ENCODE results near the gene NOP53.

DNA sequence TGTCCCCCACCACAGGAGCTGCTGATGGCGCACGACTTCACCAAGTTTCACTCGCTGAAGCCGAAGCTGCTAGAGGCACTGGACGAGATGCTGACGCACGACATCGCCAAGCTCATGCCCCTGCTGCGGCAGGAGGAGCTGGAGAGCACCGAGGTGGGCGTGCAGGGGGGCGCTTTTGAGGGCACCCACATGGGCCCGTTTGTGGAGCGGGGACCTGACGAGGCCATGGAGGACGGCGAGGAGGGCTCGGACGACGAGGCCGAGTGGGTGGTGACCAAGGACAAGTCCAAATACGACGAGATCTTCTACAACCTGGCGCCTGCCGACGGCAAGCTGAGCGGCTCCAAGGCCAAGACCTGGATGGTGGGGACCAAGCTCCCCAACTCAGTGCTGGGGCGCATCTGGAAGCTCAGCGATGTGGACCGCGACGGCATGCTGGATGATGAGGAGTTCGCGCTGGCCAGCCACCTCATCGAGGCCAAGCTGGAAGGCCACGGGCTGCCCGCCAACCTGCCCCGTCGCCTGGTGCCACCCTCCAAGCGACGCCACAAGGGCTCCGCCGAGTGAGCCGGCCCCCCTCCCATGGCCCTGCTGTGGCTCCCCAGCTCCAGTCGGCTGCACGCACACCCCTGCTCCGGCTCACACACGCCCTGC, 4.4 kb upstream of the NOP53 start:
- TF ChIP-seq, protein P1, sequence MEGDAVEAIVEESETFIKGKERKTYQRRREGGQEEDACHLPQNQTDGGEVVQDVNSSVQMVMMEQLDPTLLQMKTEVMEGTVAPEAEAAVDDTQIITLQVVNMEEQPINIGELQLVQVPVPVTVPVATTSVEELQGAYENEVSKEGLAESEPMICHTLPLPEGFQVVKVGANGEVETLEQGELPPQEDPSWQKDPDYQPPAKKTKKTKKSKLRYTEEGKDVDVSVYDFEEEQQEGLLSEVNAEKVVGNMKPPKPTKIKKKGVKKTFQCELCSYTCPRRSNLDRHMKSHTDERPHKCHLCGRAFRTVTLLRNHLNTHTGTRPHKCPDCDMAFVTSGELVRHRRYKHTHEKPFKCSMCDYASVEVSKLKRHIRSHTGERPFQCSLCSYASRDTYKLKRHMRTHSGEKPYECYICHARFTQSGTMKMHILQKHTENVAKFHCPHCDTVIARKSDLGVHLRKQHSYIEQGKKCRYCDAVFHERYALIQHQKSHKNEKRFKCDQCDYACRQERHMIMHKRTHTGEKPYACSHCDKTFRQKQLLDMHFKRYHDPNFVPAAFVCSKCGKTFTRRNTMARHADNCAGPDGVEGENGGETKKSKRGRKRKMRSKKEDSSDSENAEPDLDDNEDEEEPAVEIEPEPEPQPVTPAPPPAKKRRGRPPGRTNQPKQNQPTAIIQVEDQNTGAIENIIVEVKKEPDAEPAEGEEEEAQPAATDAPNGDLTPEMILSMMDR (tag by site-specific recombination; IDR thresholded peaks at IDR 0.05): no peak
- TF ChIP-seq ZNF175 (tag by site-specific recombination; IDR thresholded peaks at IDR 0.05): no peak
- no peak for TF ChIP-seq REPIN1 (tag by site-specific recombination; IDR thresholded peaks at IDR 0.05; ENCODE audit: low read depth)
- TF ChIP-seq ZNF24 (tag by site-specific recombination; IDR thresholded peaks at IDR 0.05): no peak
- TF ChIP-seq ZNF501 (tag by site-specific recombination; IDR thresholded peaks at IDR 0.05): no peak
- TF ChIP-seq YY1 (tag by site-specific recombination; IDR thresholded peaks at IDR 0.05): no peak
